Thyroid gland (tissue), 4 donors: Measurements from ENCODE around the gene STKLD1.
"Not testable (repeated sequence)": the region's sequence is repeated elsewhere in the genome, so short reads cannot be mapped to it uniquely, and the experiment has no call there.

ENCODE experiments used
- POLR2A ChIP-seq, 2 donors: fragments of 450-650 bp; IDR thresholded peaks; one replicate each; pipeline ENCODE4 v1.6.1; 2017; ENCODE audit warnings: antibody characterized with exemption in 2 of 2, mild to moderate bottlenecking in 2 of 2, moderate library complexity in 1 of 2
- TF ChIP-seq, protein P1 (sequence below), 6 experiments: fragments of 200-600 bp in 3 of 6; fragments of 450-650 bp in 3 of 6; sonication (generic) in 3 of 6; IDR thresholded peaks; one replicate each; pipeline ENCODE4 v1.5.1; 2016 to 2019; ENCODE audit warnings: antibody characterized with exemption in 6 of 6, mild to moderate bottlenecking in 2 of 6, inconsistent platforms in 1 of 6, moderate library complexity in 1 of 6

DNA sequence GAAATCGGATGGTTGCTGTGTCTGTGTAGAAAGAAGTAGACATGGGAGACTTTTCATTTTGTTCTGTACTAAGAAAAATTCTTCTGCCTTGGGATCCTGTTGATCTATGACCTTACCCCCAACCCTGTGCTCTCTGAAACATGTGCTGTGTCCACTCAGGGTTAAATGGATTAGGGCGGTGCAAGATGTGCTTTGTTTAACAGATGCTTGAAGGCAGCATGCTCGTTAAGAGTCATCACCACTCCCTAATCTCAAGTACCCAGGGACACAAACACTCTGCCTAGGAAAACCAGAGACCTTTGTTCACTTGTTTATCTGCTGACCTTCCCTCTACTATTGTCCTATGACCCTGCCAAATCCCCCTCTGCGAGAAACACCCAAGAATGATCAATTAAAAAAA lies 15.3 kb downstream of the STKLD1 start:
- TF ChIP-seq, protein P1, sequence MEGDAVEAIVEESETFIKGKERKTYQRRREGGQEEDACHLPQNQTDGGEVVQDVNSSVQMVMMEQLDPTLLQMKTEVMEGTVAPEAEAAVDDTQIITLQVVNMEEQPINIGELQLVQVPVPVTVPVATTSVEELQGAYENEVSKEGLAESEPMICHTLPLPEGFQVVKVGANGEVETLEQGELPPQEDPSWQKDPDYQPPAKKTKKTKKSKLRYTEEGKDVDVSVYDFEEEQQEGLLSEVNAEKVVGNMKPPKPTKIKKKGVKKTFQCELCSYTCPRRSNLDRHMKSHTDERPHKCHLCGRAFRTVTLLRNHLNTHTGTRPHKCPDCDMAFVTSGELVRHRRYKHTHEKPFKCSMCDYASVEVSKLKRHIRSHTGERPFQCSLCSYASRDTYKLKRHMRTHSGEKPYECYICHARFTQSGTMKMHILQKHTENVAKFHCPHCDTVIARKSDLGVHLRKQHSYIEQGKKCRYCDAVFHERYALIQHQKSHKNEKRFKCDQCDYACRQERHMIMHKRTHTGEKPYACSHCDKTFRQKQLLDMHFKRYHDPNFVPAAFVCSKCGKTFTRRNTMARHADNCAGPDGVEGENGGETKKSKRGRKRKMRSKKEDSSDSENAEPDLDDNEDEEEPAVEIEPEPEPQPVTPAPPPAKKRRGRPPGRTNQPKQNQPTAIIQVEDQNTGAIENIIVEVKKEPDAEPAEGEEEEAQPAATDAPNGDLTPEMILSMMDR (IDR thresholded peaks at IDR 0.05) = not testable (repeated sequence)
- not testable (repeated sequence) for TF ChIP-seq POLR2A (IDR thresholded peaks at IDR 0.05)
